ENCODE results near the gene GOLGA2. TPM values are rescaled to one million over a fixed set of nuclear protein-coding genes. Genes with fewer than 3 reads are reported as not detected.
"Not testable (repeated sequence)": the region's sequence is repeated elsewhere in the genome, so short reads cannot be mapped to it uniquely, and the experiment has no call there.

The GOLGA2 gene
- total RNA-seq, 2 experiments from 2014 or later = 48.0 to 52.8 TPM

GRCh38 chr9:128243215-128244018, 32.4 kb downstream of the GOLGA2 start:
- H3K36me3 Mint-ChIP-seq (ENCODE audit: low read depth) = no peaks in the 10 kb centered on the region
- ChIA-PET CTCF (no interaction called here), POLR2A (no interaction called here)
- H3K4me1 Mint-ChIP-seq = peaks cover 3% of the 10 kb centered on the region
- no peak overlapping the region for H3K4me3 Mint-ChIP-seq
- no peak for DNase-seq
- H3K9me3 Mint-ChIP-seq = no peaks in the 10 kb centered on the region
- H3K27ac Mint-ChIP-seq = no peak overlapping the region
- H3K27me3 Mint-ChIP-seq = peaks cover 15% of the 10 kb centered on the region

DNA sequence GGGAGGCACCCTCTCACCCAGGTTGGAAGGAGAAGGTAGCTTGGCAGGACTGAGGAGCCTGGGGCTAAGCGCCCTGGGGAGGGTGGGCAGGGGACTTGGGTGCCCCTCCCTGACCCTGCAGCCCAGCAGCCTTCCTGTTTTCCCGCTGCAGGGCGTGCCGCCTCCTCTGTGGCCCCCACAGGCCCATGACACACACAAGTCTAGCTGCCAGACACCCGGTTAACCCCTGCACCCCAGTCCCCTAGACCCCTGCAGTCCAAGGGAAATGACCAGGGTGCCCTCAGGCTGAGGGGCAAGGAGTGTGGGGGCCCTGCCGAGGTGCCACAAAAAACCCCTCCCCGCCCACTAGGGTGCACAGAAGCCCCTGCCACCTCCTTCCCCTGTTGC, 33.0 kb downstream of the GOLGA2 start:
- H3K9me3 Mint-ChIP-seq = no peaks in the 10 kb centered on the region
- ChIA-PET POLR2A (no interaction called here), CTCF (no interaction called here)
- H3K36me3 Mint-ChIP-seq (ENCODE audit: low read depth) = no peaks in the 10 kb centered on the region
- peaks cover 3% of the 10 kb centered on the region for H3K4me1 Mint-ChIP-seq
- H3K4me3 Mint-ChIP-seq = no peak overlapping the region
- no peak overlapping the region for H3K27ac Mint-ChIP-seq
- no peak for DNase-seq
- peaks cover 15% of the 10 kb centered on the region for H3K27me3 Mint-ChIP-seq

GRCh38 chr9:128242124-128242523, 33.7 kb downstream of the GOLGA2 start:
- peaks cover 15% of the 10 kb centered on the region for H3K27me3 Mint-ChIP-seq
- no peaks in the 10 kb centered on the region for H3K36me3 Mint-ChIP-seq (ENCODE audit: low read depth)
- DNase-seq = no peak
- POLR2A ChIA-PET = no interaction called here
- no peak overlapping the region for H3K4me3 Mint-ChIP-seq
- H3K27ac Mint-ChIP-seq = no peak overlapping the region
- H3K4me1 Mint-ChIP-seq = peaks cover 3% of the 10 kb centered on the region
- H3K9me3 Mint-ChIP-seq = no peaks in the 10 kb centered on the region
- CTCF ChIA-PET = no interaction called here

DNA sequence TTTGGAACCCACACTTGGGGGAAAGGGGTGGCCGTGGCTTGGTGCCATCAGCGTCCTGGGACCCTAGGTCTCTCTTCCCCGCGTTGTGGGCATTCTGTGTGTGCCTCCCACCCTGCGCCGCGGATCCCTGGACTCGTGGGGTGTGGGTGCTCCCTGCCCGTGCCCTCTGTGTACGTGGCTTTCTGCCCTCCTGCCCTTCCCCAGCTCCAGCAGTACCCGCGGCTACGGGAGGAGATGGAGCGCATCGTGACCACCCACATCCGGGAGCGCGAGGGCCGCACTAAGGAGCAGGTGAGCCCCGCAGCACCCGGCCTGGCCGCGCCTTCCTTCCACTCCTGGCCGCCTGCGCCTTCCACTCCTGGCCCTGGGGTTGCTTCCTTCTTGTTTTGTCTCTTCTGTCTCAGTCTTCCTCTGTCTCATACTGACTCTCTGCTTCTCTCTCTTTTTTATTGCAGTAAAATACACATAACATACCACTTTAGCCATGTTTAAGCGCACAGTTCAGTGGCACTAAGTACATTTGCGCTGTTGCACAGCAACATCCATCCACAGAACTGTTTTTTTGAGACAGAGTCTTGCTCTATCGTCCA, 41.9 kb downstream of the GOLGA2 start:
- ChIA-PET POLR2A (no interaction called here), CTCF (no interaction called here)
- Mint-ChIP-seq H3K4me3 (no peak overlapping the region), H3K36me3 (ENCODE audit: low read depth) (no peaks in the 10 kb centered on the region), H3K27me3 (no peaks in the 10 kb centered on the region), H3K9me3 (no peaks in the 10 kb centered on the region), H3K27ac (no peak overlapping the region), H3K4me1 (no peaks in the 10 kb centered on the region)
- no peak for DNase-seq

- ChIA-PET CTCF (interaction anchor here (0.6 to 1.2 kb wide), 2 partner anchors 104 to 617 kb away, joined by 3 to 4 read pairs; no protein-coding TSS in a partner anchor), POLR2A (no interaction called here)
- Mint-ChIP-seq H3K27me3 (no peaks in the 10 kb centered on the region), H3K36me3 (ENCODE audit: low read depth) (no peaks in the 10 kb centered on the region), H3K4me3 (no peak overlapping the region), H3K9me3 (no peaks in the 10 kb centered on the region), H3K4me1 (no peaks in the 10 kb centered on the region), H3K27ac (no peak overlapping the region)
- no peak for DNase-seq
Observed at GRCh38 chr9:128232528-128233428, 43.0 kb downstream of the GOLGA2 start.

DNA sequence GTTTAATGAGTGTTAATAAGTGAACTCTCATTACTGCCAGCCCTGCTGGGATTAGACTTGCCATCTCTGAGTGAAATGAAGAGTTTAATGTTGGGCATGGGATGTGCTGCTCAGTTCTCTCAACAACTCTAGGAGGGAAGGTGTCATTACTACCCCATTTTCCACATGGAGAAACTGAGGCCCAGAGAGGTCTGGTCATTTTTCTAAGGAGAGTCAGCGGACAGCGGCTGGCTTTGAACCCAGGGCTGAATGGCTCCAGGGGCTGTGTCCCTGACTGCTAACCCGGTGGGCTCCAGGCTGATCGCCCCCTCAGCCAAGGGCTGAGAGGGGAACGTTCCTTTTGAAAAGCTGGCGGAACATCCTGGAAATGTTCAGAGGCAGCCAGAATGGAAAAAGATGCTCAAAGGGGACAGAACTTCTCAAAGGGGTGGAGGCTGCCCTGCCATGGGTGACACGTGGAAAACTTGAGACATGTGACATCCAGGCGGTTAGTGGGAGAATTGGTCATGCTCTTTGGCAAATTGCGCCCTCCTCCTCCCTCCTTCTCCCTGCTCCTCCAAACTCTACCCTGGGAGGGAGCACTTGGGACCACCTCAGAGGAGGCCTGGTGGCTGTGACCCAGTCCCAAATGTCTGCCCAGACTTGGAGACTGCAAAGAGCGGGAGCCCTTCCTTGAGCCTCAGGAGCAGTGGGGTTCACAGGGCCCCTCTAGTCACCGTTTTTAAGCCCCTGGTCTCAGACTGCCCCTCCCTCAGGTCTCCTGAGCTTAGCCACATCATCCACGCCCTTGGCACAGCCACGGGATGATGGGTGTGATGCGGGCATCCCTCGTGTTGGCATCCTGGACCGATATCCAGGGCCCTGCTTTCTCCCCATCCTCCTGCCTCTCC, 43.9 kb downstream of the GOLGA2 start:
- H3K4me3 Mint-ChIP-seq = no peak overlapping the region
- H3K9me3 Mint-ChIP-seq = no peaks in the 10 kb centered on the region
- no peak overlapping the region for H3K27ac Mint-ChIP-seq
- H3K36me3 Mint-ChIP-seq (ENCODE audit: low read depth) = no peaks in the 10 kb centered on the region
- H3K27me3 Mint-ChIP-seq = no peaks in the 10 kb centered on the region
- CTCF ChIA-PET = no interaction called here
- POLR2A ChIA-PET = no interaction called here
- no peaks in the 10 kb centered on the region for H3K4me1 Mint-ChIP-seq
- no peak for DNase-seq

DNA sequence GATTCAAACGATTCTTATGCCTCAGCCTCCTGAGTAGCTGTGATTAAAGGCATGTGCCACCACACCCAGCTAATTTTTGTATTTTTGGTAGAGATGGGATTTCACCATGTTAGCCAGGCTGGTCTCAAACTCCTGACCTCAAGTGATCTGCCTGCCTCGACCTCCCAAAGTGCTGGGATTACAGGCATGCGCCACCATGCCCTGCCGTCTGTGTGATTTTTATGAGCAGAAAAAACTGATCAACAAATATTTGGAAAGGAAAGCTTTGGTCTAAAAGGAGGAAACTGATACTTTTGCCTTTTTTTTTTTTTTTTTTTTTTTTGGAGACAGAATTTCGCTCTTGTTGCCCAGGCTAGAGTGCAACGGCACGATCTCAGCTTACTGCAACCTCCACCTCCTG, 44.9 kb downstream of the GOLGA2 start:
- H3K36me3 Mint-ChIP-seq (ENCODE audit: low read depth); CTCF ChIA-PET; H3K27ac Mint-ChIP-seq; H3K4me3 Mint-ChIP-seq; H3K9me3 Mint-ChIP-seq; DNase-seq; H3K4me1 Mint-ChIP-seq; H3K27me3 Mint-ChIP-seq; POLR2A ChIA-PET: not testable (repeated sequence)

- no peak for DNase-seq
- CTCF ChIA-PET = no interaction called here
- POLR2A ChIA-PET = no interaction called here
- Mint-ChIP-seq H3K36me3 (ENCODE audit: low read depth) (no peaks in the 10 kb centered on the region), H3K4me3 (no peak overlapping the region), H3K27ac (no peak overlapping the region), H3K4me1 (no peaks in the 10 kb centered on the region), H3K9me3 (no peaks in the 10 kb centered on the region), H3K27me3 (no peaks in the 10 kb centered on the region)
Observed at GRCh38 chr9:128226412-128226801, 49.4 kb downstream of the GOLGA2 start.

DNA sequence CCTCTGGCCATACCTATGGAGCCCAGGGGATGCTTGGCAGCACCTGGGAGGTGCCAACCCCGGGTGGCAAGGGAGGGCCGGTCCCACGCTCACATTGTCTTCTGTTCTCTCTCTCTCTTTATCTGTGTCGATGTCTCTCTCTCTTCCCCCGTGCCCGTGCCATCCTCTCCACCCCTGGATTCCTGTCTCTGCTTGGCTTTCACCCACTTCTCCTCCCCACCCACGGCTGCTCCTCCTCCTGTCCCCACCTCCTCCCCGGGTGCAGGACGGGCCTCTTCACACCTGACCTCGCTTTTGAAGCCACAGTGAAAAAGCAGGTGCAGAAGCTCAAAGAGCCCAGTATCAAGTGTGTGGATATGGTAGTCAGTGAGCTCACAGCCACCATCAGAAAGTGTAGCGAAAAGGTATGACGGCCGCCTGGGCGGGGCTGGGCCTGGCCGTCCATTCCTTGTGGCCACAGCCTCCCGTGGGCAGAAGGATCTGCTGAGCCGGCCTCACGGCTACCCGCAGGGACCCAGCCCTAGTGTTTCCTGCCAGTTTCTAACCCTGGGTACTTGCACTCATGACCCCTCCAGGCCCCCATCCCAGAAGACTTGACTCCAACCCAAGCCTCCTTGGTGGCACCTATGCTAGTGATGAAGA, 49.9 kb downstream of the GOLGA2 start:
- Mint-ChIP-seq H3K4me3 (no peak overlapping the region), H3K36me3 (ENCODE audit: low read depth) (no peaks in the 10 kb centered on the region), H3K4me1 (no peaks in the 10 kb centered on the region), H3K27me3 (peaks cover under 1% of the 10 kb centered on the region), H3K27ac (no peak overlapping the region), H3K9me3 (no peaks in the 10 kb centered on the region)
- CTCF ChIA-PET = no interaction called here
- DNase-seq = no peak
- POLR2A ChIA-PET = no interaction called here

GRCh38 chr9:128224877-128225276, 50.9 kb downstream of the GOLGA2 start:
- no peak overlapping the region for H3K4me3 Mint-ChIP-seq
- POLR2A ChIA-PET = interaction anchor here (0.7 kb wide), 1 partner anchor 51 kb away, joined by 3 read pairs; the partner anchor contains the start of genes GOLGA2 and SWI5
- peaks cover 5% of the 10 kb centered on the region for H3K27me3 Mint-ChIP-seq
- no peak overlapping the region for H3K27ac Mint-ChIP-seq
- DNase-seq = no peak
- no peaks in the 10 kb centered on the region for H3K4me1 Mint-ChIP-seq
- no peaks in the 10 kb centered on the region for H3K9me3 Mint-ChIP-seq
- no peaks in the 10 kb centered on the region for H3K36me3 Mint-ChIP-seq (ENCODE audit: low read depth)
- CTCF ChIA-PET = no interaction called here

GRCh38 chr9:128222880-128223670, 52.7 kb downstream of the GOLGA2 start:
- Mint-ChIP-seq H3K9me3 (no peaks in the 10 kb centered on the region), H3K27ac (no peak overlapping the region), H3K36me3 (ENCODE audit: low read depth) (no peaks in the 10 kb centered on the region), H3K4me3 (no peak overlapping the region), H3K4me1 (peaks cover 10% of the 10 kb centered on the region), H3K27me3 (peaks cover 8% of the 10 kb centered on the region)
- POLR2A ChIA-PET = no interaction called here
- no peak for DNase-seq
- CTCF ChIA-PET = no interaction called here

DNA sequence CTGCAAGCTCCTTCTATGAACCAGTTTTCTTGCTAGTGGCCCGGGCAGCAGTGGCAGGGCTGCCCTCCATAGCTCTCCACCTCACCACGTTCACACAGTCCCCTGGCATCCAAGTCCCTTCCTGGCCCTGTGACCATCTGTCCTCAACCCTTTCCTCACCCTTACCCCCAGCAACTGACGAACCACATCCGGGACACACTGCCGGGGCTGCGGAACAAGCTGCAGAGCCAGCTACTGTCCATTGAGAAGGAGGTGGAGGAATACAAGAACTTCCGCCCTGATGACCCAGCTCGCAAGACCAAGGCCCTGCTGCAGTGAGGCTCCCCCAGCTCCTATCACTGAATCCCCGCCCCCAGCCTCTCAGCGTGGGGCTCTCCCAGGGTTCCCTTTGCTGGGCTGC, 53.8 kb downstream of the GOLGA2 start:
- ChIA-PET CTCF (no interaction called here), POLR2A (interaction anchor here (0.6 kb wide), 1 partner anchor 74 kb away, joined by 3 read pairs; no protein-coding TSS in a partner anchor)
- H3K4me1 Mint-ChIP-seq = peaks cover 11% of the 10 kb centered on the region
- no peak overlapping the region for H3K4me3 Mint-ChIP-seq
- H3K27me3 Mint-ChIP-seq = peaks cover 8% of the 10 kb centered on the region
- no peak for DNase-seq
- no peaks in the 10 kb centered on the region for H3K36me3 Mint-ChIP-seq (ENCODE audit: low read depth)
- no peaks in the 10 kb centered on the region for H3K9me3 Mint-ChIP-seq
- no peak overlapping the region for H3K27ac Mint-ChIP-seq

Data from activated CD4-positive, alpha-beta memory T cell treated with anti-CD3 and anti-CD28 coated beads, Interleukin-2, amount 10 ng/mL, durations not matched to agents 7 days and 5 days (primary cell).